SK-N-SH (cell line): ENCODE measurements around the gene PALM.

Source experiments
- CHD2 ChIP-seq: fragments of 150-350 bp; IDR thresholded peaks from 2 replicates; pipeline ENCODE4 v1.6.1; 2018; ENCODE audit warnings: low read length; ENCODE audit not compliant: partially characterized antibody
- EP300 ChIP-seq, 2 experiments: IDR thresholded peaks; 2 replicates each; pipeline versions ENCODE4 v1.4.0 to v1.6.1; 2012; ENCODE audit warnings: borderline replicate concordance in 1 of 2, low read depth in 1 of 2, low read length in 1 of 2
- GABPA ChIP-seq: IDR thresholded peaks from 2 replicates; pipeline ENCODE4 v1.4.0; 2012; ENCODE audit warnings: low read depth, mild to moderate bottlenecking
- JUND ChIP-seq: IDR thresholded peaks from 2 replicates; pipeline ENCODE4 v1.4.0; 2012
- POLR2AphosphoS5 ChIP-seq: IDR thresholded peaks from 2 replicates; pipeline ENCODE4 v1.6.1; 2012; ENCODE audit warnings: low read depth, low read length
- REST ChIP-seq: IDR thresholded peaks from 2 replicates; pipeline ENCODE4 v1.6.1; 2012; ENCODE audit warnings: mild to moderate bottlenecking, low read depth, low read length, moderate library complexity
- SIN3A ChIP-seq: IDR thresholded peaks from 2 replicates; pipeline ENCODE4 v1.6.1; 2012; ENCODE audit warnings: low read depth, mild to moderate bottlenecking, low read length, moderate library complexity, borderline replicate concordance
- TF ChIP-seq, protein P1 (sequence below): fragments of 200-600 bp; sonication (generic); IDR thresholded peaks from 2 replicates; pipeline ENCODE4 v1.6.1; 2017; ENCODE audit warnings: antibody characterized with exemption, mild to moderate bottlenecking, moderate library complexity
- TF ChIP-seq, protein P2 (sequence below): IDR thresholded peaks from 2 replicates; pipeline ENCODE4 v1.4.0; 2012; ENCODE audit warnings: low read depth

GRCh38 chr19:718991-719512 lies 10.3 kb downstream of the PALM start:
- TF ChIP-seq, protein P1, sequence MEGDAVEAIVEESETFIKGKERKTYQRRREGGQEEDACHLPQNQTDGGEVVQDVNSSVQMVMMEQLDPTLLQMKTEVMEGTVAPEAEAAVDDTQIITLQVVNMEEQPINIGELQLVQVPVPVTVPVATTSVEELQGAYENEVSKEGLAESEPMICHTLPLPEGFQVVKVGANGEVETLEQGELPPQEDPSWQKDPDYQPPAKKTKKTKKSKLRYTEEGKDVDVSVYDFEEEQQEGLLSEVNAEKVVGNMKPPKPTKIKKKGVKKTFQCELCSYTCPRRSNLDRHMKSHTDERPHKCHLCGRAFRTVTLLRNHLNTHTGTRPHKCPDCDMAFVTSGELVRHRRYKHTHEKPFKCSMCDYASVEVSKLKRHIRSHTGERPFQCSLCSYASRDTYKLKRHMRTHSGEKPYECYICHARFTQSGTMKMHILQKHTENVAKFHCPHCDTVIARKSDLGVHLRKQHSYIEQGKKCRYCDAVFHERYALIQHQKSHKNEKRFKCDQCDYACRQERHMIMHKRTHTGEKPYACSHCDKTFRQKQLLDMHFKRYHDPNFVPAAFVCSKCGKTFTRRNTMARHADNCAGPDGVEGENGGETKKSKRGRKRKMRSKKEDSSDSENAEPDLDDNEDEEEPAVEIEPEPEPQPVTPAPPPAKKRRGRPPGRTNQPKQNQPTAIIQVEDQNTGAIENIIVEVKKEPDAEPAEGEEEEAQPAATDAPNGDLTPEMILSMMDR: no peak
- no peak for TF ChIP-seq POLR2AphosphoS5
- TF ChIP-seq SIN3A: no peak
- TF ChIP-seq EP300 (IDR thresholded peaks at IDR 0.05; ENCODE audit: borderline replicate concordance in 1 of 2, low read depth in 1 of 2, low read length in 1 of 2): no peak
- no peak for TF ChIP-seq CHD2
- no peak for TF ChIP-seq GABPA
- TF ChIP-seq, protein P2, sequence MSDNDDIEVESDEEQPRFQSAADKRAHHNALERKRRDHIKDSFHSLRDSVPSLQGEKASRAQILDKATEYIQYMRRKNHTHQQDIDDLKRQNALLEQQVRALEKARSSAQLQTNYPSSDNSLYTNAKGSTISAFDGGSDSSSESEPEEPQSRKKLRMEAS: no peak
- TF ChIP-seq JUND: no peak
- no peak for TF ChIP-seq REST
